ENCODE data around the gene CMPK2.

GRCh38 chr2:6885968-6886367 lies 20.3 kb upstream of the CMPK2 start:
- TF ChIP-seq CTCF (IDR thresholded peaks at IDR 0.05) (no peak), POLR2A (IDR thresholded peaks at IDR 0.05) (no peak), POLR2AphosphoS5 (IDR thresholded peaks at IDR 0.05) (no peak), EP300 (IDR thresholded peaks at IDR 0.05) (no peak)

All from sigmoid colon (tissue), 4 donors.